Measurements from ENCODE around the gene MZF1.

MZF1 gene

DNA sequence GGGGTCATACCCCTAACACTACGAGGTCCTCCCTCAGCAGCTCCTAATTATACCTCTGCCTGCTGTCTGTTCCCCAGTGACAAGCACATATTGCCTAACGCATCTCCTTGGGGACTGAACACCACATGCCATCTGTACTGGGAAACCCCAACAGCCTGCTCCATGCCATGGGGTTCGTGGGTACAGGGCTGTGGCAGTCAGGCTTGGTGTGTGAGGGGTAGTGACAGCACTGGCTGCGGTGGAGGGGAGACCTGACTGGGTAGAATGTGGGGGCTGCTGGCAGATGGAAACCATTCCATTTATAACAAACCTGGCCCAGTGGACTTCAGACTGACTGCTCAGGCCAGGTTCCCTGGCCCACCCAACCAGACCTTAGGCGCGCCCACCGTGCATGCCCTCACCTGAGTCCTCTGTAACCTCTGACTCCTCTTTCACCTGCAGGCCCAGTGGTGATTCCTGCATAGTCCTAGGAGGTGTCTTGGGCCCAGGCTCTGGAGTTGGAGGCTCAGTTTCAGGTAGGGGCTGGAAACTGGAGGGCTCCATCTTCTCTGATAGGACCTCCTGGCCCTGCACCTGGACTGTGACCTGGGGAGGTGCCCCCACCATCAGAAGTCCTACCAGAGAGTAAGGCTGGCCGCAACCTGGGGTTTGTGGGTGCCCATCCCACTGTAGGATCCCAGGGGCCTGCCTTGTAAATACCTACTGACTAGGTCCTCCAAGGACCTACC is 3.0 kb downstream of the MZF1 start:
- DNase-seq = no peak

DNA sequence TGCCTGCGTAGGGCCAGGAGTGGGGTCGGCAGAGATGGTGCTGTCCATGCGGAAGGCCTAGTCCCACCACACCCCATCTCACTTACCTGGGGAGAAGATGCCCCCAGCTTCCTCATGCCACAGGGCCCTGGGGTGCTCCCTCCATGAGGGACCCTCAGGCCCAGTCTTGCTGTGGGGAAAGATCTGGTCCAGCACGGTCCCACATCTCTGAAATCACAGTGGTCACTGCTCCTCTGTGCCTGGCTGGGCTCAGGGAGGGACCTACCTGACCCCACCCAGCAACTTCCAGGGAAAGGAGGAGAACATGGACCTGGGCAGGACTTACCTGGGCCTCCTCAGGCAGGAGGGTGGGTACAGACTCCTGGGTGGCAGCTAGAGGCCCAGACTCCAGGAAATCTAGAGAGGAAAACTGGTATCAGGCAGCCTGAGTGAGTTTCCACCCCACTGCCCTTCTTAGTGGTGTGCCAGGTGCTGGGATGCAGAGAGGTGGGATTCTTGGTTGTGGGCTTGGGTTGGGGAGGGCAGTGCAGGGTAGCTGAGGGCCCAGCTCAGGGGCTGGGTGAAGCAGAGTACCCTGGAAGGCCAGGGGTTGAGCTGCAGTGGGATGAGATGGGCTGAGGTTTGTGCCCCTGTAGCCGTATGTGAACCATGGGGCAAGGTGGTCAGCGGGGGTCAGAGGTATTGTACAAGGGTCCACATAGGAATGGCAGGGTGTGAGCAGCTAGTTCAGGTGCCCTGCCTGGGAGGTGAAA is 3.8 kb downstream of the MZF1 start:
- no peak for DNase-seq

DNA sequence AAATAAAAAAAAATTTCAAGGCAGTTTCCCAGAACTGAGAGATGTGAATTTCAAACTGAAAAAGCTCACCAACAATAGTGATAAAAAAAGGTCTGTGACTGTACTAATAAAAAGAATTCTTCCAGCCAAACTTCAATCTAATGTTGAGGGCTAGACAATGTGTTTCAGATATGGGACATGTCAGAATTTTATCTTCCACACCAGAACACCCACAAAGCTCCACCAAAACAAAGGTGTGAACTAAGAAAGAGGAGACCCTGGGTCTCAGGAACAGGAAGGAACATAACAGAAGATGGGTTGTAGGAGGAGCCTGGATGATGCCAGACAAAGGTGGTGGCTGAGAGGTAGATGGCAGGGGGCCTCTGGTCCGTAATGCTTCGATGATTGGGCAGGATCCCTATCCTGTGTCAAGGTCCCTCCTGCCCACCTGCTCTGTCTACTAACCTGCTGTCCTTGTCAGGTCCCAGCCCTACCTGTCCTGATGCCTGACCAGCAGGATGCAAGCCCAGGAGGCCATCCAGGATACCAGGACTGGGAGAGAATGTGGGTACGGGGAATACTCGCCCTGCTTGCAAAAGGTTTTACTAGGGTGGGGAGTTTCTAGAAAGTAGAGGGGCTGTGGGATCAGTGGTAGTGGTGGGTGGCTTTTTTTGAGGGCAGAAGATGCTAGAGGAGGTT is 4.5 kb downstream of the MZF1 start:
- DNase-seq = no peak

DNA sequence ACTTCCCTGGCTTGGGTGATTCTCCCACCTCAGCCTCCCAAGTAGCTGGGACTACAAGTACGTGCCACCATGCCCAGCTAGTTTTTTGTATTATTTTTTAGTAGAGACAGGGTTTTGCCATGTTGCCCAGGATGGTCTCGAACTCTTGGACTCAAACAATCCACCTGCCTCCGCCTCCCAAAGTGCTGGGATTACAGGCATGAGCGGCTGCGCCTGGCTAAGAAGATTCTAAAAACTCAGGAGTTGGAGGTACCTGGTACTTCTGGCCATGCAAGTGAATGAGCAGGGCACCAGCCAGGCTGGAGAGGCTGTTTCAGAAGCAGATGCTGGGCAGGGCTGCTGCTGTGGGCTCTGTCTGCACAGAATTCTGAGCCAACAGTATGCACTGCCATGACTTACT is 6.1 kb downstream of the MZF1 start:
- DNase-seq = no peak

- no peak for DNase-seq
Observed at GRCh38 chr19:58563823-58564222, 9.3 kb downstream of the MZF1 start.

DNA sequence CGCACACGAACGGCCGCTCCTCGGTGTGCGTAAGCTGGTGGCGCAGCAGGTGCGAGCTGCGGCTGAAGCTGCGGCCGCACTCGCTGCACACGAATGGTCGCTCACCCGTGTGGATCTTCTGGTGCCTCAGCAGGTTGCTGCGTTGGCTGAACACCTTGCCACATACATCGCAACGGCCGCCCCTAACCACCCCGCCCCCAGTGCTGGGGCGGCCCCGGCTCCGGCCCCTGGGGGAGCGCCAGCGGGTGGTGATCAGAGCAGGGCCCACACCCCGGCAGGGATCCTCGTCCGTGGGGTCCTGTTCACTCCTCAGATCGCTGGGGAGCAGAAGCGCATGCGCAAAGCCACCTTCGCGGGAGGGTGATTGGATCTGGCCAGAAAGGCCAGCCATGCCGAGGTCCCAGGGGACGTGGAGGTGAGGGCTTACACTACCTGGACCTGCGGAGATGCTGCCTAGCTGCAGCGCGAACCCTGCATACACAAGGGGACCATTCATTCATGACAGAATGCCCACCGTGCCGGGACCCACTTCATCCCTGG is 10.0 kb downstream of the MZF1 start:
- no peak for DNase-seq

DNA sequence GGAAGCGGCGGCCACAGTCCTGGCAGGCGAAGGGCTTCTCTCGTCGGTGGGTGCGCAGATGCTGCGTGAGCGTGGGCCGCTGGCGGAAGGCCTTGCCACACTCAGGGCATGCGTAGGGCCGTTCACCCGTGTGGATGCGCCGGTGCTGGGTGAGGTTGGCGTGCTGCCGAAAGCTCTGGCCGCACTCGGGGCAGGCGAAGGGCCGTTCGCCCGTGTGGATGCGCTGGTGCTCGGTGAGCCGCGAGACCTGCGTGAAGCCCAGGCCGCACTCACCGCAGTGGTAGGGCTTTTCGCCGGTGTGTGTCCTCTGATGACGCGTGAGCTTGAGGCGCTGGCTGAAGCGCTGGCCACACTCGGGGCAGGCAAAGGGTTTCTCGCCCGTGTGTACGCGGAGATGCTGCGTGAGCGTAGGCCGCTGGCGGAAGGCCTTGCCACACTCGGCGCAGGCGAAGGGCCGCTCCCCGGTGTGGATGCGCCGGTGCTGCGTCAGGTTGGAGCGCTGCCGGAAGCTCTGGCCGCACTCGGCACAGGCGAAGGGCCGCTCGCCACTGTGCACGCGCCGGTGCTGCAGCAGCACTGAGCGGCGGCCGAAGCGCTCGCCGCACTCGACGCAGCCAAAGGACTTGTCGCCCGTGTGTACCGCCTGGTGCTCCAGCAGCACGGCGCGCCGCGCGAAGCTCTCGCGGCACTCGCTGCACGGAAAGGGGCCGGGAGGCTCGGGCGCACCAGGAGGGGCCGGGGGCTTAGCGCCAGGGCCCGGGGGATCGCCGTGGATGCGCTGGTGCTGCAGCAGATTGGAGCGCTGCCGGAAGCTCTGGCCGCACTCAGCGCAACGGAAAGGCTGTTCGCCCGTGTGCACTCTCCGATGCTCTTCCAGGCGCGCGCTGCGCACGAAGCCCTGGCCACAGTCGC is 10.8 kb downstream of the MZF1 start:
- no peak for DNase-seq

- DNase-seq = no peak
Observed at GRCh38 chr19:58561373-58562121, 11.6 kb downstream of the MZF1 start.

DNA sequence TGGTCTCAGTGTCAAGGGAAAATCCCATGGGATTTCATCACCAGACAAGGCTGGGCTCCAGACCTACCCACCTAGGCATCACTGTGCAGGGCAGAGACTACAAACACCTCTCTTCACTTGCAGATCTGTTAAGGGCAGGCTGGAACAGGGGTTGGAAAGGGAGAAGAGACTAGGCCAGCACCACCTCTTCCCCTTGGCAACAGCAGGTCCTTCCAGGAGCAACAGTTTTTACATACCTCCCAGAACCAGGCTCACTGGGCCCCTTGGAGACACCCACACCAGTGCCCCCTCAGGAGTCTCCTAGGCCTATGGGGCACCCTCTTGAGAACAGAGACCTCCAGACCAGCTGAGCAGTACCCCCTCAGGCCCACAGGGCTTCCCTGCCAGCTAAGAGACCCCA is 12.2 kb downstream of the MZF1 start:
- DNase-seq = no peak

GRCh38 chr19:58560007-58560887 is 12.9 kb downstream of the MZF1 start:
- no peak for DNase-seq

- DNase-seq = no peak
Observed at GRCh38 chr19:58559275-58560006, 13.7 kb downstream of the MZF1 start.

DNA sequence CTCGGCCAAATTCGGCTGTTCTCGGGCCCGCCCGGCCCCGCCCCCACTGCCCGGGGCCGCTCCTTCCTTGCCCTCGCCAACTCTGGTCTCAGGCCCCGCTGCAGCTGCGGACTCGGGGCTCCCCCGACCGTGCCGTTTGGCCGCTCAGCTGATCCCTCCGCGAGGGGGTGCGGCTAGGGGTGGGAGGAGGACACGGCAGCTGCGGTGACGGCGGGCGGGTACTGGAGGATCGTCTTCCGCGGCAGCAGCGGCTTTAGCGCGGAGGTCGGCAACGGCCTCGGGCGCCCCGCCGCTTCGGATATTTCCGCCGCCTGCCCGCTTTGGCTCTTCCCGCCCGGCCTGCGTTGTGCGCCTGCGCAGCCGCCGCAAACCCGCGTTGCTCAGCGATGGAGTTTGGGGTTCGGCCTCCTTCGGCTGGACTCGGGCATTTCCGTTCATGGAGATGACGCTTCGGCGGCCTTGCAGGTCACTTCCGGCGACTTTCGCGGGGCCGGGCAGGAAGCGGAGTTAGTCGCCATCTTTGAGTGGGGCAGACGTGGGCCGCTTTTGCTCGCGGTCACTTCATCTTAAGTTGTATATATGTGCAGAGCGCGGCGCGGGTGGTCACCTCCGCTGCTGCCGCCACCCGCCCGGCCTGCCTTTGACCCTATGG is 14.4 kb downstream of the MZF1 start:
- DNase-seq = no peak

DNA sequence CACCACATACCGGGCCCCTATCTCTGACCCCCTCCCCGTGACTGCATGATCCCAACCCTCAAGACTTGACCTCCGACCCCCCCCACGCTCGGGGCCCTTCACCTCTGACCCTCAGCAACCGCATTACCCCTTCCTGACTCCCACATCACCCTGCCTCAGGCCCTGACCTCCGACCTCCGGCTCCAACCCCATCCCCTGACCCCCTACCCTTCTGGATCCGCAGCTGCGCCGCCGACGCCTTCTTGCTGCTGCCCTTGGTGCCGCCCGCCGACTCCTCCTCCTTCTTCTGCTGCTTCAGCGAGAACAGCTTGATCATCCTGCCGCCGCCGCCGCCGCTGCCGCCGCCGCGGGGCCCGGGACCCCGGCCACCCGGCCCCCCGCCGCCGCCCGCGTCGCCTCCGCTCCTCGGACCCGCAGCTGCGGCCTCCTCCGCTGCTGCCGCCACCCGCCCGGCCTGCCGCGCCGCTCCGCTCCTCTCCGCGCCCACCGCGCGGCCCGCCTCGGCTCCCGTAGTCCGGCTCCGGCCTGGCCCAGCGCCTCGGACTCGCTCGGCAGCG is 15.0 kb downstream of the MZF1 start, which contains the start of gene UBE2M:
TSS of gene UBE2M (minus strand) at position 546 of the 557 bp plus-strand sequence. CDS start at position 316, 230 bp downstream.
- DNase-seq = no peak

- DNase-seq = no peak
Observed at GRCh38 chr19:58557221-58558065, 15.7 kb downstream of the MZF1 start.

- DNase-seq = no peak
Observed at GRCh38 chr19:58556622-58557220, 16.4 kb downstream of the MZF1 start.

GRCh38 chr19:58555920-58556621 is 17.1 kb downstream of the MZF1 start:
- DNase-seq = no peak

DNA sequence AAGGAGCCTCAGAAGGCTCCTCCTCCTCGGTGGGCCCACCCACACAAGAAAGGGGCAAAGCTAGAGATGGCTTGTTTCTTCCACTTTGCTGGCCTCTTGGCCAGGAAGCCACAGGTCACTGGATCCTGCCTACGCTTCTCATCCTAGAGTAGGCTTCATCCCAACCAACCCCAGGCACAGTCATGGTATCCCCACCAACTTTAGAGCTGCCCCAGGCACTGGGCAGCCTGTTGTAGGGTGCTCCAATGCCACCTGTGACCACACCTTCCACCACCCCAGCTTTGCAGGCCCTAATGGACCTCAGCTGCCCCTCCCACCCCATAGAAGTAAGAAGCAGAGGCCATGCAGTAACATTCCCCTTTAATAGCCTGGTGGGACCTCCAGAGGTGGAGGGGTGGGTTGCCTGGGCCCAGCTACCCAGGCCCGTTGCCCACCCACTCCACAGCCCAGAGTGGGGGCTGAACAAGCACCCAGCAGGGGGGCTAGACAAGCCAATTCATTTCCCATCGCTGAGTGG is 17.7 kb downstream of the MZF1 start:
- no peak for DNase-seq

All from NCI-H1092 (cell line).